ENCODE data around the gene KLK12. TPM values are rescaled to one million over a fixed set of nuclear protein-coding genes. Genes with fewer than 3 reads are reported as not detected.

KLK12 gene
- total RNA-seq, 1 donor from 2014 or later = not detected

GRCh38 chr19:50983625-50984292 lies 51.0 kb downstream of the KLK12 start, which contains the start of gene KLK7:
Gene KLK7 (minus strand): TSS chr19:50983917. CDS start chr19:50982399, 1,518 bp downstream.
- DNase-seq (ENCODE audit: low spot score) = no peak

DNA sequence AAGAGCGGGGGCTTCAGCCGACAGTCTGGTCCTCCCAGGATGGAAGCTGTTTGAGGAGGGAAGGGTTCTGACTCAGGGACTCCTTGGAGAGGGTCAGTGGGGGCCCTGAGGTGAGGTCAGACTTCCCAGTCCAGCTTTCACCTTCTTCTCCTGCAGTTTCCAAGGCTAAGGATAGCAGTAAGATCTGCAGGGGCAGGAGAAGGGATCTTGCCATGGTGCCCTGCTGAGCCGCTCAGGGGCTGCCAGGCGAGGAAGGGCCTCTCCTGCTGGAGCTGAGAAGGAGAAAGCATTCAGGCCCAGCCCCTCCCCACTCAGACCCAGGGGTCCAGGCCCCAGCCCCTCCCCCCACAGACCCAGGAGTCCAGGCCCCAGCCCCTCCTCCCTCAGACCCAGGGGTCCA lies 52.6 kb downstream of the KLK12 start:
- no peak for DNase-seq (ENCODE audit: low spot score)

GRCh38 chr19:50981587-50982146 lies 53.1 kb downstream of the KLK12 start:
- DNase-seq (ENCODE audit: low spot score) = no peak

DNA sequence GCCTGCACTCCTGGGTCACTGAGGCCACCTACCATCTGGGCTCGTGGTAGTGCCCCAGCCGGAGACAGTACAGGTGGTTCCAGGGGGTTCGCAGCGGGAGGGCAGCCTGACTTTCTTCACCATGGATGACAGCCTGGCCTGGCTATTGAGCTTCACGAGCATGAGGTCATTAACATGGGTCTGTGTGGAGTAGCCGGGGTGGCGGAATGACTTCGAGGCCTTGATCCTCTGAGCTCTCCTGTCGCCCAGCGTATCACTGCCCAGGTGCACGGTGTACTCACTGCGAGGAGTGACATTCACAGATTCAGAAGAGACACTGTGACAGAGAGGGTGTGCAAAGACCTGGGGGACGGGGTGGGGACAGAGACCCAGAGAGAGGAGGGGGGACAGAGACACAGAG lies 54.6 kb downstream of the KLK12 start:
- no peak for DNase-seq (ENCODE audit: low spot score)

DNA sequence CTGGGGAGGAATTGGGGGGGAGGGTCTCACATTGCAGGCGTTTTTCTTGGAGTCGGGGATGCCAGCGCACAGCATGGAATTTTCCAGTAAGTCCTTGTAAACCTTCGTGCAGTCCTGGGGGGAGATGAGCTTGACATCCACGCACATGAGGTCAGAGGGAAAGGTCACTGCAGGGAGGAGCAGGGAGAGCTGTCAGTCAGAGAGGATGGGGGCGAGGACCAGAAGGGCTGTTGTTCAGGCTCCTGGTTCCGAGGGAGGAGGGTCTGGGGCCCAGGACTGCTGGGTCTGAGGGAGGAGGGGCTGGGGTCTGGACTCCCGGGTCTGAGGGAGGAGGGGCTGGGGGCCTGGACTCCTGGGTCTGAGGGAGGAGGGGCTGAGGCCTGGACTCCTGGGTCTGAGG lies 55.0 kb downstream of the KLK12 start:
- DNase-seq (ENCODE audit: low spot score) = no peak

Other genes with a start within 250 kb of the KLK12 start
- not detected for gene ACP4, start 244.6 kb downstream of the KLK12 start, total RNA-seq (ENCODE audit: insufficient read depth, low replicate concordance)
- not detected for gene KLK1, start 211.2 kb downstream of the KLK12 start, total RNA-seq (ENCODE audit: insufficient read depth, low replicate concordance)
- gene KLK15, start 201.4 kb downstream of the KLK12 start, total RNA-seq (ENCODE audit: insufficient read depth, low replicate concordance) = 1.2 TPM
- gene KLK3, start 180.1 kb downstream of the KLK12 start, total RNA-seq (ENCODE audit: insufficient read depth, low replicate concordance) = 0.48 TPM
- 9.6 TPM for gene KLK2, start 161.6 kb downstream of the KLK12 start, total RNA-seq (ENCODE audit: insufficient read depth, low replicate concordance)
- gene KLK4, start 123.6 kb downstream of the KLK12 start, total RNA-seq (ENCODE audit: insufficient read depth, low replicate concordance) = 1.4 TPM
- gene KLK5, start 82.0 kb downstream of the KLK12 start, total RNA-seq (ENCODE audit: insufficient read depth, low replicate concordance) = not detected
- gene KLK6, start 65.4 kb downstream of the KLK12 start, total RNA-seq (ENCODE audit: insufficient read depth, low replicate concordance) = not detected
- gene KLK7, start 51.1 kb downstream of the KLK12 start, total RNA-seq (ENCODE audit: insufficient read depth, low replicate concordance) = 0.72 TPM
- not detected for gene KLK8, start 33.4 kb downstream of the KLK12 start, total RNA-seq (ENCODE audit: insufficient read depth, low replicate concordance)
- 0.24 TPM for gene KLK10, start 15.3 kb downstream of the KLK12 start, total RNA-seq (ENCODE audit: insufficient read depth, low replicate concordance)
- 3.9 TPM for gene KLK11, start 8.4 kb downstream of the KLK12 start, total RNA-seq (ENCODE audit: insufficient read depth, low replicate concordance)
- not detected for gene KLK13, start 30.1 kb upstream of the KLK12 start, total RNA-seq (ENCODE audit: insufficient read depth, low replicate concordance)
- gene KLK14, start 47.9 kb upstream of the KLK12 start, total RNA-seq (ENCODE audit: insufficient read depth, low replicate concordance) = not detected
- gene CTU1, start 73.4 kb upstream of the KLK12 start, total RNA-seq (ENCODE audit: insufficient read depth, low replicate concordance) = 9.4 TPM
- gene SIGLEC9, start 89.9 kb upstream of the KLK12 start, total RNA-seq (ENCODE audit: insufficient read depth, low replicate concordance) = 2.2 TPM
- 3.1 TPM for gene SIGLEC7, start 107.3 kb upstream of the KLK12 start, total RNA-seq (ENCODE audit: insufficient read depth, low replicate concordance)
- 5.3 TPM for gene CD33, start 190.1 kb upstream of the KLK12 start, total RNA-seq (ENCODE audit: insufficient read depth, low replicate concordance)
- gene SIGLECL1, start 216.1 kb upstream of the KLK12 start, total RNA-seq (ENCODE audit: insufficient read depth, low replicate concordance) = not detected